Activated CD8-positive, alpha-beta memory T cell treated with anti-CD3 and anti-CD28 coated beads for 24 hours (primary cell): Measurements from ENCODE around the gene MTFR1L.

Experiments used
- DNase-seq: peaks from one replicate; pipeline ENCODE4 v3.0.0-alpha.2; 2020

The MTFR1L gene

DNA sequence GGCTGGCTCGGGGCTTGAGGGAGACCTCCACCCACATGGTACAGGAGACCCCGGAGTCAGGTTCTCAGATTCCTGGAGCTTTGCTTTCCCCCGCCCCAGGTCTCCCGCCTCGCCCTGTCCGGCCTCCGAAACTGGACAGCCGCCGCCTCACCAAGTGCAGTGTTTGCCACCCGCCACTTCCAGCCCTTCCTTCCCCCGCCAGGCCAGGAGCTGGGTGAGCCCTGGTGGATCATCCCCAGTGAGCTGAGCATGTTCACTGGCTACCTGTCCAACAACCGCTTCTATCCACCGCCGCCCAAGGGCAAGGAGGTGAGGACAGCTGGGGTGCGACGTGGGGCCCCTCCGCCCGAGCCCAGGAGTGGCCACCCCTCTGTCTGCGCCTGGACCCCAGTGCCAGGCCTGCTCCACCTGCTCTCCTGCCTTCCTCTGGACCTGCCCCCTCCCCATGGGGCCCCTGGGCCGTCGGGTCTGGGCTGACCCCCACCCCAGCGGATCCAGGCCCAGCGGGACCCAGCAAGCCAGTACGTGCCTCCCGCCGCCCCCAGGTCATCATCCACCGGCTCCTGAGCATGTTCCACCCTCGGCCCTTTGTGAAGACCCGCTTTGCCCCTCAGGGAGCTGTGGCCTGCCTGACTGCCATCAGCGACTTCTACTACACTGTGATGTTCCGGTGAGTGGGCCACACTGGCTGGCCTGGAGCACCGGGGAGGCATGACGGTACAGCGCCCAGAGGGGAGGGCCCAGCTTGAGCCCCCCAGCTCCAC is 11.1 kb upstream of the MTFR1L start:
- no peak for DNase-seq

DNA sequence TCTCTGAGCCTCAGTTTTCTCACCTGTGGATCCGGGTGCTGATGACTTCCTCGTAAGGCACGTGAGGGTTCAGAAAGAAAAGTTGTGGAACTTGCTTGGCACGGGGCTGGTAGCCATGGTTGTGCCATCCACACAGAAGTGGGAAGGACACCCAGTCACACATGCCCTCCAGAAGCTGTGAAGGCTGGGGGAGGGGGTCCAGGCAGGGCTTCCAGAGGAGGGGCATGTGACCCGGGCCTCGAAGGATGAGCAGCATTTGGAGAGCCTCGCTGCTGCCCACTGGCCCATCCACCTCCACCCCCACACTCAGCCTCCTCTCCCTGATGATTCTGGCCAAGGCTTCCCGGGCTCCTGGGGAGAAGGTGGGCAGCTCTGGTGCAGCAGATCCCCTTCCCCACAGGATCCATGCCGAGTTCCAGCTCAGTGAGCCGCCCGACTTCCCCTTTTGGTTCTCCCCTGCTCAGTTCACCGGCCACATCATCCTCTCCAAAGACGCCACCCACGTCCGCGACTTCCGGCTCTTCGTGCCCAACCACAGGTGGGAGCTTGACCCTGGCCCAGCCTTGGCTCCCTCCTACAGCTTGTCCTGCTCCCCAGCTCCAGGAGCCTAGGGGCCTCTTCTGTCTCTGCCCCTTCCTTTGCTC is 10.3 kb upstream of the MTFR1L start:
- no peak for DNase-seq

DNA sequence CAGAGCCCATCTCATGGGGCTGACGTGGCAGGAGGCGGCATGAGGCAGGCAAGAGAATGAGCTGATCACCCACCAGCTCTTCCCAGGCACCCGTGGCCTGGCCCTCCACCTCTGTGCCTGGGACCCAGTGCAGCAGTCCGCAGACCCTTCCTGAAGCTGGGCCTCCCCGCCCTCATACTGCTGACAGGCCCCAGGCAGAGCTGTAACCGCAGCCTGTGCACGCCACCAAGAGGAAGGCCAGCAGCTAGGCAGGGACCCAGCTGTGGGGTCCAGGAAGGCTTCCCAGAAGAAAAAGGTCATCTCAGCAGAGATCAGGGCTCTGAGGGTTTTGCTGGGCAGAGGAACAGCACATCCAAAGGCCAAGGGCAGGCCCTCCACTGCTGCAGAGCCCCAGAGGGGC is 9.8 kb upstream of the MTFR1L start:
- DNase-seq = no peak

- peak; percentile 96 for DNase-seq
These were observed 9.1 kb upstream of the MTFR1L start for GRCh38 chr1:25810341-25811299.

DNA sequence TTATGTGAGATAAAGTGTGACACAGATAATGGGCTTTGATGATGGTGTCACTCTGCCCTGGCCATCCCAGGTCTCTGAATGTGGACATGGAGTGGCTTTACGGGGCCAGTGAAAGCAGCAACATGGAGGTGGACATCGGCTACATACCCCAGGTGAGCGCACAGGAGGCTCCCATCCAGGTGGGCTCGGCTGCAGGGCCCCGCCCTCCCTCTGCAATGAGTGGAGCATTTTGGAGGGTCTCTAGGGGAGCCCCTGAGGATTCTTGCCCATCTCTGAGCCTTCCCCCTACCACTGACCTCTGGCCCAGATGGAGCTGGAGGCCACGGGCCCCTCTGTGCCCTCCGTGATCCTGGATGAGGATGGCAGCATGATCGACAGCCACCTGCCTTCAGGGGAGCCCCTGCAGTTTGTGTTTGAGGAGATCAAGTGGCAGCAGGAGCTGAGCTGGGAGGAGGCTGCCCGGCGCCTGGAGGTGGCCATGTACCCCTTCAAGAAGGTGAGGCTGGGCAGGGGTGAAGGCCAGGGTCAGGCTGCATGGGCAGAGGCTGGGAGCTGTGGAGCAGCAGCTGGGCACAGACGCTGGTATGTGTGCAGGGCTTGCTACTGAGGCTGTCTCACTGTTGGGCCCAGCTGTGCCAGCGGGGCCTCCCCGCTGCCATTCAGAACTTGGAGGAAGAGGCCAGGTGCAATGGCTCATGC is 8.2 kb upstream of the MTFR1L start:
- no peak for DNase-seq

DNA sequence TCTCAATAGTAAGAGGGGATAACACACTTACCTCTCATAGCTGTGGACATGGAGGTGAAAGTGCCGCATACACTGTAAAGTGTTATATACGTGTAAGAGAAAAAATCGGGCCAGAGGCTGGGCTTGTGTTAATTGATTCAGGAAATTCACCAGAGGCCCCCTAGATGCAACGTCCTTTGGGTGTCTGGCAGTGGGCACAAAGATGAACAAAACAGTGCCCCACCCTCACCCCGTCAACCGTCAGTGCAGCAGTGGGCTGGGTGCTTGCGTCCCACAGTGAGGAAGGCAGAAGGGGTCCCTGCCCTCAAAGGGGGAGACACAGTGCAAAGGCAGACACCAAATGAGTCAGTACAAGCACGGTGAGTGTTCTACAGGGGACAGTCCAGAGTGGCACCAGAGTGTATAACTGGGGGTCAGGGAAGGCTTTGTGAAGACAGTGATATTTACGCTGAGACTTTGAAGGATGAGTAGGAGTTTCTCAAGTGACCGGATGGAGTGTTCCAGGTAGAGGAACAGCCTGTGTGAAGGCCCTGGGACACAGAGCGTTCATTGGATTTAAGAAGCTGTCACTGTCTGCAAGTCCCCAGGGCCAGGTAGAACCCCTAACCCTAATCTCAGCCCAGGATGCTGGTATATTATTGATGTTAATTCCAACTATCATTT is 6.6 kb upstream of the MTFR1L start:
- no peak for DNase-seq

- DNase-seq = no peak
These were observed 5.9 kb upstream of the MTFR1L start for GRCh38 chr1:25813734-25814471.

DNA sequence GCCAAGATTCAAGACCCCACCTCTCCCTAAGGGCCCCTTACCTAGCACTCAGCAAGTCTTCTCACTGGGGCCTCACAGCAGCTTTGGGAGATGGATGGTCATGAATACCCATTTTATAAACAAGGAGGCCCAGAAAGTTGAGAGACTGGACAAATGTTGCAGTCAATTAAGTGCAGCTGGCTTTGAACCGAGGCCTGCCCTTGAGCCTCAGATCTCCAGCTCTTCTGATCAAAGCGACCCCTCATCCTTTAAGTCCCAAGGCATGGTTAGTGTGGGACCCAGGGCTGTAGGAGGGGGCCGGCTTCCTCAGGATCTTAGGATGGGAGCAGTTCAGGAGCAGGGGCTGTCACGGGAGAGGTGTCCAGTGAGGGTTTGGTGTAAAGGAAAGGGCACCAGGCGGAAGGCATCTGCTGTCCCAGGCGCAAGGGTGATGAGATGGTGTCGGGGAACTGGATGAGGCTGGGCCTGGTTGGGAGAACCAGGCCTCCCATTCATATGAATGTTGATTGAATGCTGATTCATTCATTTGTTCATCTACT is 5.1 kb upstream of the MTFR1L start:
- DNase-seq = no peak

DNA sequence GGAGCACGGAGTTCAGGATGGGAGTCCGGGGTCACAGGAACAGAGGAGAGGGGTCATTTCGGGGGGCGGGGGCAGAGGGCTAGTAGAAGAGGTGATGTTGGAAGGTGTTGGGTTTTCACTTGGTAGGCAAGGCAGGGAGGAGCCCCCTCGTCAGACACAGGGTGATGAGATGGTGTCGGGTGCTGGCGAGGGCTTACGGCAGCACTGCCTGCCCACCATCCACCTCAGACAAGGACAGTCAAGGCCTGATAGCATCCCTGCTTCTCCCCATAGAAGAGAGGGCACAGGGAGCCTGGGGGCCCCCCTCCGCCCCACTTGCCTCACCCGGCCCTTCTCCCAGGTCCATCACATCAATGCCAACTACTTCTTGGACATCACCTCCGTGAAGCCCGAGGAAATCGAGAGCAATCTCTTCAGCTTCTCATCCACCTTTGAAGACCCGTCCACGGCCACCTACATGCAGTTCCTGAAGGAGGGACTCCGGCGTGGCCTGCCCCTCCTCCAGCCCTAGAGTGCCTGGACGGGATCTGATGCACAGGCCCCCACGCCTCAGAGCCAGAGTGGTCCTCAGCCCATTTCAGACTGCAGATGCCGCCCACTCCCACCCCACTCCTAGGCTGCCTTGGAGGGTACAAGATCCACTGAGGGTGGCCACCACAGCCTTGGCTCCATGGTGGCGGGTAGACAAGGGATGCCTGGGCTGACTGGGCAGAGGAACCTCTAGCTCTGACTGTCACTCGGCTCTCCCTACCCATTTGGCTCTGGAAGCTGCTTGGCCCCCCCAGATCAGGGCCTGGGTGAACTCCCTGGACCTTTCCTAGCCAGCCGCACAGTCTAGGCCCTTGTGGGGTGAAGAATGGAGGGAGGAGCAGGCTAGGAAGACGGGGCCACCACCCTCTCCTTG is 4.3 kb upstream of the MTFR1L start:
- DNase-seq = no peak

GRCh38 chr1:25816112-25816718 is 3.5 kb upstream of the MTFR1L start:
- no peak for DNase-seq

- no peak for DNase-seq
These were observed 1.8 kb upstream of the MTFR1L start for GRCh38 chr1:25817840-25818501.

DNA sequence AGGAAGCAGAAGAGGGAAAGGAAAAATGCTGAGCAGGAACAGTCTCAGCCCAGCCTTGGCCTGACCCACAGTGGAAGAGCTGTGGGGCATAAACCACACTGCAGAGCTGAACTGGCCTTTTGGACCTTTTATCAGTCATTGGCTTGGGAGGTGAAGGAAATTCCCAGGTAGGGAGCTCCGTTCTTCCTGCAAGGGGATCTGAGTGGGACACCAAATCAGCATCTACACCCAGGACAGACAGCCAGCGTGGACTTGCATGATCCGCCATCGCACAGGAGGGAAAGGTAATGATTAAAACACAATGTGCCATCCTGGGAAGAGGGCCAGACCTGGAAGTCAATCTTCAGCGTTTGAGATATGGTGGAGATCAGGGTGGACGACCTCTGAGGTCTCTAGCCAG is 1.2 kb upstream of the MTFR1L start:
- no peak for DNase-seq

- peak; percentile 86 for DNase-seq
These were observed 725 bp downstream of the MTFR1L start for GRCh38 chr1:25820247-25821111.

GRCh38 chr1:25821112-25821476 is 1.3 kb downstream of the MTFR1L start:
- no peak for DNase-seq

DNA sequence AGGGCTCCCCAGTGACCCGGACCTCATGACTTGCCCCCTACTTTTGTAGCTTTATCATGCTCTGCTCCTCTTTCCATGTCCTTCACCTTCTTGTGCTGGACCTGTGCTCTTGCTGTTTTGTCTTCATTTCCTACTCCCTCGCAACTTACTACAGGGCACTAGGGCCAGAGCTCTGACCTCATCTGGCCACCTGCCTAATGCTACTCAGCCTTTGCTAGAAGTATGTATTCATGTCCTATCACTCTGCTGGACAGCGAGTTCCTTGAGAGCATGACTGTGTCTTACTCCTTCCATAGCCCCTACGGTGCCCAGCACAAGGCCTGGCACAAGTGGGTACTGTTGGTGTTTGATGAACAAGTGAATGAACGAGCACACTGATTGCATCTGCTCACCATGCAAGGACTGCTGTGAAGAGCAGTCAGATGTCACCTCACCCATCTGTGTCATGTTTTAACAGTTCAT is 1.9 kb downstream of the MTFR1L start:
- no peak for DNase-seq

GRCh38 chr1:25825605-25826004 is 5.9 kb downstream of the MTFR1L start:
- DNase-seq = no peak

DNA sequence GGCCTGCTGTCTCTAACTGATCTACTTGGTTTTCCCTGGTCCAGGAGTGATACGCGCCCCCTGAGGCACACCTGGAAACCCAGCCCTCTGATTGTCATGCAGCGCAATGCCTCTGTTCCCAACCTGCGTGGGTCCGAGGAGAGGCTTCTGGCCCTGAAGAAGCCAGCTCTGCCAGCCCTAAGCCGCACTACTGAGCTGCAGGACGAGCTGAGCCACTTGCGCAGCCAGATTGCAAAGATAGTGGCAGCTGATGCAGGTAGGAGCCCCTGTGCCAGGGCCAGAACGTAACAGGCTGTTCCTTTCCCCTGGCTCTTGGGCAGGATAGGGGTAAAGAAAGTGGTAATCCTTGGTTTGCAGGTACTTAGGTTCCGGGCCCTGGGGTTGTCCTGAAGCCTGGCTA is 6.8 kb downstream of the MTFR1L start:
- DNase-seq = no peak

DNA sequence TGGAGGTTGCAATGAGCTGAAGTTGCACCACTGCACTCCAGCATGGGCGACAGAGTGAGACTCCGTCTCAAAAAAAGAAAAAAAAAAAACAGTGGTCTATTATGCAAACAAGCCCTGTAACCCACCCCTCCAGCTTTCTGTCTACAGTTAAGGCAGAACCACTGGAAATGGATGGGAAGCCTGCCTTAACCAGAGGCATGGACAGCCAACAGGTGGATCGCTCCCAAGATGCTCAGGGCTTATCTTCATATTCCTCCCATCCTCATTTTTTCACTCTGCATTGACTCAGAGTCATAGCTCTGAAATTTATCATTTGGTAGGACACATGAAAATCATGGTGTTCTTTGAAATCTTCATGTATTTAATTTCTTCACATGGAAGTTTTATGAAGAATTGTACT is 8.7 kb downstream of the MTFR1L start:
- DNase-seq = no peak
